HEK293 (cell line): ENCODE measurements around the gene DNAJB1.
"Not testable (repeated sequence)": the region's sequence is repeated elsewhere in the genome, so short reads cannot be mapped to it uniquely, and the experiment has no call there.

Source experiments
- CTCF ChIA-PET: fragments of 350-600 bp; formaldehyde crosslinking; extraction: SDS; loops from one replicate; lab custom pipeline; 2021; ENCODE audit warnings: antibody characterized with exemption; lab: Yijun Ruan, JAX
- POLR2A ChIA-PET: fragments of 300-600 bp; formaldehyde crosslinking; extraction: SDS; loops from one replicate; lab custom pipeline; 2020; ENCODE audit warnings: antibody characterized with exemption, inconsistent platforms; lab: Yijun Ruan, JAX
- H3K27ac ChIP-seq: fragments of 200-500 bp; sonication (Bioruptor generic); 2 replicates; pipeline ENCODE4 v1.5.1; 2014; ENCODE audit warnings: low read depth, low read length, control low read depth, inconsistent platforms; ENCODE audit errors: extremely low read depth
- H3K36me3 ChIP-seq, 2 experiments: fragments of 200-500 bp in 1 of 2; sonication (Bioruptor generic) in 1 of 2; 1 replicate in 1 of 2; 2 replicates in 1 of 2; pipeline ENCODE4 v1.5.1; 2014 to 2017; ENCODE audit warnings: inconsistent platforms in 2 of 2, low read length in 2 of 2; ENCODE audit not compliant: control insufficient read depth in 2 of 2, insufficient read depth in 1 of 2
- H3K4me1 ChIP-seq: fragments of 200-500 bp; sonication (Bioruptor generic); 2 replicates; pipeline ENCODE4 v1.5.1; 2014; ENCODE audit warnings: mild to moderate bottlenecking, low read length, inconsistent platforms; ENCODE audit not compliant: control insufficient read depth, insufficient read depth
- H3K4me3 ChIP-seq: 2 replicates; pipeline ENCODE4 v1.5.1; 2011; ENCODE audit warnings: low read depth, mild to moderate bottlenecking, control low read depth, low read length, moderate library complexity
- H3K9me3 ChIP-seq: fragments of 200-500 bp; sonication (Bioruptor generic); 2 replicates; pipeline ENCODE4 v1.5.1; 2014; ENCODE audit warnings: low read depth, low read length, inconsistent platforms; ENCODE audit not compliant: control insufficient read depth, insufficient read depth
- HOXA7 ChIP-seq: sonication (generic); formaldehyde crosslinking; IDR thresholded peaks from 2 replicates; pipeline ENCODE4 v1.8.1; 2022; ENCODE audit warnings: missing genetic modification reagents, borderline replicate concordance
- RBAK ChIP-seq: fragments of 450-650 bp; formaldehyde crosslinking; IDR thresholded peaks from 2 replicates; pipeline ENCODE4 v1.5.1; 2016; ENCODE audit warnings: missing biosample characterization, missing genetic modification characterization
- SCRT1 ChIP-seq: fragments of 450-650 bp; formaldehyde crosslinking; IDR thresholded peaks from 2 replicates; pipeline ENCODE4 v1.5.1; 2016; ENCODE audit warnings: missing biosample characterization, missing genetic modification characterization, borderline replicate concordance
- SP3 ChIP-seq: fragments of 450-650 bp; formaldehyde crosslinking; IDR thresholded peaks from 2 replicates; pipeline ENCODE4 v1.5.1; 2016; ENCODE audit warnings: missing biosample characterization, missing genetic modification characterization
- TSHZ1 ChIP-seq: fragments of 450-650 bp; formaldehyde crosslinking; IDR thresholded peaks from 2 replicates; pipeline ENCODE4 v1.5.1; 2016; ENCODE audit warnings: missing biosample characterization, missing genetic modification characterization, borderline replicate concordance
- YY1 ChIP-seq: fragments of 450-650 bp; formaldehyde crosslinking; IDR thresholded peaks from 2 replicates; pipeline ENCODE4 v1.5.1; 2018; ENCODE audit warnings: missing biosample characterization, missing genetic modification characterization
- ZBTB1 ChIP-seq: fragments of 450-650 bp; formaldehyde crosslinking; IDR thresholded peaks from 2 replicates; pipeline ENCODE4 v1.5.1; 2016; ENCODE audit warnings: missing biosample characterization, missing genetic modification characterization
- ZBTB11 ChIP-seq: fragments of 450-650 bp; formaldehyde crosslinking; conservative IDR thresholded peaks from 2 replicates; pipeline ENCODE4 v1.5.1; 2016; ENCODE audit warnings: low read depth, missing biosample characterization, missing genetic modification characterization
- ZEB2 ChIP-seq: fragments of 450-650 bp; formaldehyde crosslinking; IDR thresholded peaks from 2 replicates; pipeline ENCODE4 v1.5.1; 2016; ENCODE audit warnings: missing biosample characterization, missing genetic modification characterization
- ZFHX2 ChIP-seq: fragments of 450-650 bp; formaldehyde crosslinking; conservative IDR thresholded peaks from 2 replicates; pipeline ENCODE4 v1.5.1; 2016; ENCODE audit warnings: missing biosample characterization, missing genetic modification characterization
- ZNF112 ChIP-seq: fragments of 450-650 bp; formaldehyde crosslinking; IDR thresholded peaks from 2 replicates; pipeline ENCODE4 v1.5.0; 2017; ENCODE audit warnings: missing biosample characterization, missing genetic modification characterization
- ZNF121 ChIP-seq: fragments of 450-650 bp; formaldehyde crosslinking; IDR thresholded peaks from 2 replicates; pipeline ENCODE4 v1.5.1; 2016; ENCODE audit warnings: missing biosample characterization, missing genetic modification characterization
- ZNF133 ChIP-seq: fragments of 450-650 bp; formaldehyde crosslinking; IDR thresholded peaks from 2 replicates; pipeline ENCODE4 v1.5.1; 2016; ENCODE audit warnings: missing biosample characterization, missing genetic modification characterization
- ZNF155 ChIP-seq: fragments of 450-650 bp; formaldehyde crosslinking; IDR thresholded peaks from 2 replicates; pipeline ENCODE4 v1.5.1; 2016; ENCODE audit warnings: missing biosample characterization, missing genetic modification characterization
- ZNF174 ChIP-seq: fragments of 450-650 bp; formaldehyde crosslinking; IDR thresholded peaks from 2 replicates; pipeline ENCODE4 v1.5.0; 2017; ENCODE audit warnings: missing biosample characterization, mild to moderate bottlenecking, missing genetic modification characterization
- ZNF2 ChIP-seq: fragments of 450-650 bp; formaldehyde crosslinking; IDR thresholded peaks from 2 replicates; pipeline ENCODE4 v1.5.1; 2016; ENCODE audit warnings: missing biosample characterization, missing genetic modification characterization
- ZNF248 ChIP-seq: fragments of 450-650 bp; formaldehyde crosslinking; IDR thresholded peaks from 2 replicates; pipeline ENCODE4 v1.5.1; 2017; ENCODE audit warnings: missing biosample characterization, missing genetic modification characterization
- ZNF324 ChIP-seq: fragments of 450-650 bp; formaldehyde crosslinking; IDR thresholded peaks from 2 replicates; pipeline ENCODE4 v1.5.1; 2016; ENCODE audit warnings: missing biosample characterization, missing genetic modification characterization
- ZNF354C ChIP-seq: fragments of 450-650 bp; formaldehyde crosslinking; IDR thresholded peaks from 2 replicates; pipeline ENCODE4 v1.5.1; 2016; ENCODE audit warnings: missing biosample characterization, missing genetic modification characterization, low read depth, borderline replicate concordance
- ZNF529 ChIP-seq: fragments of 450-650 bp; formaldehyde crosslinking; IDR thresholded peaks from 2 replicates; pipeline ENCODE4 v1.5.1; 2017; ENCODE audit warnings: missing genetic modification characterization, missing biosample characterization; ENCODE audit not compliant: insufficient replicate concordance
- ZNF560 ChIP-seq: fragments of 450-650 bp; formaldehyde crosslinking; IDR thresholded peaks from 2 replicates; pipeline ENCODE4 v1.5.1; 2017; ENCODE audit warnings: missing biosample characterization, missing genetic modification characterization, borderline replicate concordance
- ZNF830 ChIP-seq: fragments of 450-650 bp; IDR thresholded peaks from 2 replicates; pipeline ENCODE4 v1.5.0; 2018; ENCODE audit warnings: missing biosample characterization, missing genetic modification characterization, low read depth, mild to moderate bottlenecking, moderate library complexity
- TF ChIP-seq, protein P1 (sequence below): fragments of 450-650 bp; formaldehyde crosslinking; IDR thresholded peaks from 2 replicates; pipeline ENCODE4 v1.5.1; 2017; ENCODE audit warnings: missing biosample characterization, missing genetic modification characterization

Gene DNAJB1

DNA sequence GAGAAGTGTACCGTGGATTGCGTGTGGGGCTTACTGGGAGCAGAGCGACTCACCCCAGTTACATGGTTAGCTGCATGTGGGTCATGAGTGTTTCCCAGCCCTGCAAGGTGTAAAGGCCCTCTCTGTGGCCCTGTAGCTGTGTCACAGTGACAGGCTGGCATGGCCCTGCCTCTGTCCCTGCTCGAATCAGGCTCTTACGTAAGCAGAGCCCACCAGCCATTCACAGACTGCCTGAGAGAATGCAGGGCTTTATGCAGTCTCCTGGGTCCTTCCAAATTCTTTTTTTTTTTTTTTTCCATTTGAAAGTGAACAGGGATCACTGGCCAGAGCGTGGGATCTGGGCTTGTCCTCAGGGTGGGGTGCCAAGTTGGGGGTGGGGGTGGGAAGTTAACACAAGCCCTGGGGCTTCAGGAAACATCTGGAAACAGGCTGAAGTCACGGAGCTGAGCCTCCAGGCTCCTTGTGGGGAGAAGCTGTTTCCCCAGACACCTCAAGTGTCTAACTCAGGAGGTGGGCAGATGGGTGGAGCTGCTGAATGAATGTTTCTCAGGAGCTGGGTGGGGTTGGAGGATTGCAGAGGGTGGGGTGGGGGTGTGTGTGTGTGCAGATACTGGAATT lies 24.6 kb upstream of the DNAJB1 start (continued):
- no peak for TF ChIP-seq ZNF112
- TF ChIP-seq ZFHX2 (tag by site-specific recombination) = 0 out of 2 replicates have a peak, but pooled peaks have one; percentile 6
- no peak for TF ChIP-seq ZNF2 (tag by site-specific recombination)
- TF ChIP-seq SCRT1 (tag by site-specific recombination) = no peak
- TF ChIP-seq ZEB2 = no peak
- no peak for TF ChIP-seq ZNF174
- TF ChIP-seq YY1 (tag by site-specific recombination) = no peak
- no peak for TF ChIP-seq ZNF354C
- TF ChIP-seq ZNF155 (tag by site-specific recombination) = no peak
- no peak for TF ChIP-seq ZBTB1 (tag by site-specific recombination)

- not testable (repeated sequence) for H3K27ac ChIP-seq, H3K4me3 ChIP-seq, H3K9me3 ChIP-seq, H3K36me3 ChIP-seq, H3K4me1 ChIP-seq
- ChIA-PET CTCF (interaction anchor here (0.6 to 0.9 kb wide), 3 partner anchors 12 to 70 kb away, joined by 3 read pairs; no protein-coding TSS in a partner anchor), POLR2A (interaction anchor here (1.0 kb wide), 1 partner anchor 23 kb away, joined by 4 read pairs; the partner anchor contains the start of gene DNAJB1)
- peak; percentile 90 for TF ChIP-seq ZNF121 (tag by site-specific recombination)
Observed at GRCh38 chr19:14541979-14542378, 23.8 kb upstream of the DNAJB1 start.

GRCh38 chr19:14540741-14541525 lies 22.7 kb upstream of the DNAJB1 start:
- no peak overlapping the region for H3K27ac ChIP-seq
- ChIA-PET CTCF (interaction anchor here (0.6 to 1.0 kb wide), 7 partner anchors 14 to 1163 kb away, joined by 3 to 7 read pairs (median 3); partner anchors contain the start of gene NDUFB7), POLR2A (no interaction called here)
- H3K4me1 ChIP-seq = peaks cover 2% of the 10 kb centered on the region; the same call in 1 of the 2 replicates
- H3K9me3 ChIP-seq = no peaks in the 10 kb centered on the region
- H3K4me3 ChIP-seq = no peak overlapping the region
- H3K36me3 ChIP-seq = peaks cover 3 to 9% of the 10 kb centered on the region in 2 experiments; a peak in 2 of 3 replicates
- TF ChIP-seq ZNF830 (tag by site-specific recombination) (no peak), ZNF560 (no peak), ZBTB11 (tag by site-specific recombination) (no peak), SP3 (tag by site-specific recombination) (no peak), ZNF529 (tag by site-specific recombination) (no peak), ZNF133 (tag by site-specific recombination) (no peak), TSHZ1 (no peak), HOXA7 (CRISPR knock-in tag) (no peak), ZNF248 (tag by site-specific recombination) (no peak), RBAK (tag by site-specific recombination) (no peak), ZNF324 (tag by site-specific recombination) (no peak)
- TF ChIP-seq, protein P1, sequence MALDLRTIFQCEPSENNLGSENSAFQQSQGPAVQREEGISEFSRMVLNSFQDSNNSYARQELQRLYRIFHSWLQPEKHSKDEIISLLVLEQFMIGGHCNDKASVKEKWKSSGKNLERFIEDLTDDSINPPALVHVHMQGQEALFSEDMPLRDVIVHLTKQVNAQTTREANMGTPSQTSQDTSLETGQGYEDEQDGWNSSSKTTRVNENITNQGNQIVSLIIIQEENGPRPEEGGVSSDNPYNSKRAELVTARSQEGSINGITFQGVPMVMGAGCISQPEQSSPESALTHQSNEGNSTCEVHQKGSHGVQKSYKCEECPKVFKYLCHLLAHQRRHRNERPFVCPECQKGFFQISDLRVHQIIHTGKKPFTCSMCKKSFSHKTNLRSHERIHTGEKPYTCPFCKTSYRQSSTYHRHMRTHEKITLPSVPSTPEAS = no peak
